SK-MEL-5 (cell line): Measurements from ENCODE around the gene SBF1. TPM values are rescaled to one million over a fixed set of nuclear protein-coding genes. Genes with fewer than 3 reads are reported as not detected.

Experiments
- DNase-seq: peaks from one replicate; pipeline ENCODE4 v3.0.0-alpha.2; 2016; ENCODE audit warnings: low read depth, low spot score
- in situ Hi-C: cut with HindIII; loops from 2 replicates; pipeline ENCODE4 v1.10.0; 2016; ENCODE audit warnings: low sequenced_read_pairs, high pct_unique_total_duplicates, low pct_unique_long_range_greater_than_20kb
- total RNA-seq: library from RNA; depleted of rRNA; stranded (reverse); fragments of >200 nt; shearing (Covaris generic); gene quantifications from 2 replicates; pipeline ENCODE4 v1.2.3, GENCODE V29; 2014

The SBF1 gene
- total RNA-seq, 1 experiment from 2014 or later, result 65.3 TPM

- in situ Hi-C loops, result no loop called here
These were observed 14.8 kb upstream of the SBF1 start for GRCh38 chr22:50489363-50490243.

DNA sequence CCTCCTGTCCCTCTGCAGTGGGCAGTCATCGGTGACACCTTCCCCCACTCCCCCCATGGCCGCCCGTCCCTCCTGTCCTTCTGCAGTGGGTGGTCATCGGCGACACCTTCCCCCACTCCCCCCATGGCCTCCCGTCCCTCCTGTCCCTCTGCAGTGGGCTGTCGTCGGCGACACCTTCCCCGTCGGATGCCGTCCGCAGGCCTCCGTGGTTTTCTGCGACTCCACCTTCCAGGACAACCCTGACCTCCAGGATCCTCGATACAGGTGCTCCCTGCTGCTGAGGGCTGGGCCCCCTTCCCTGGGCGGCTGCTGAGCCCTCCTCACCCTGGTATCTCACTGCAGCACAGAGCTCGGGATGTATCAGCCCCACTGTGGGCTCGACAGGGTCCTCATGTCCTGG, 14.1 kb upstream of the SBF1 start:
- in situ Hi-C loops, result no loop called here

More at GRCh38 chr22:50489363-50490243, 14.8 kb upstream of the SBF1 start:
- DNase-seq, result no peak

DNA sequence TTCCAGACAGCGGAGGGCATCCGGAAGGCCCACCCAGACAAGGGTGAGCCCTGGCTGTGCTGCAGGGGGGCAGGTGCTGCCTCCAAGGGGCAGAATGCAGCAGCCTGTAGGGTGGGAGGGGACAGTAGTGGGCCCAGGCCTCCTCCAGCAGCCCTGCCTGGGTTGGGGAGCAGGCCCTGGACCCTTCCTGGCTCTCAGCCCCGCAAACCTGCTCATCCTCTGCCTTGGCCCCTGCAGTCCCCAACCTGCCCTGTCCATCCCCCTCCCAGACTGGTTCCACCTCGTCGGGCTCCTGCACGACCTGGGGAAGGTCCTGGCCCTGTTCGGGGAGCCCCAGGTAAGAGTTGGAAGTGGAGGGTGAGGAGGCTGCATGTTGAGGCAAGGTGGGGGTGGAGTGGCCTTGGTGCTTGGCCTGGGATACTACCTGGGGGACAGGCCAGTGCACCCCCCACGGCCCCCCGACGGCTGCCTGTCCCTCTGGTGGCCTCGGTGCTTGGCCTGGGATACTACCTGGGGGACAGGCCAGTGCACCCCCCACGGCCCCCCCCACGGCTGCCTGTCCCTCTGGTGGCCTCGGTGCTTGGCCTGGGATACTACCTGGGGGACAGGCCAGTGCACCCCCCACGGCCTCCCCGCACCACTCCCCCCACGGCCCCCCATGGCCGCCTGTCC, 13.3 kb upstream of the SBF1 start:
- no peak for DNase-seq
- in situ Hi-C loops, result no loop called here

More for the DNA sequence above, 14.1 kb upstream of the SBF1 start:
- DNase-seq, result no peak

DNA sequence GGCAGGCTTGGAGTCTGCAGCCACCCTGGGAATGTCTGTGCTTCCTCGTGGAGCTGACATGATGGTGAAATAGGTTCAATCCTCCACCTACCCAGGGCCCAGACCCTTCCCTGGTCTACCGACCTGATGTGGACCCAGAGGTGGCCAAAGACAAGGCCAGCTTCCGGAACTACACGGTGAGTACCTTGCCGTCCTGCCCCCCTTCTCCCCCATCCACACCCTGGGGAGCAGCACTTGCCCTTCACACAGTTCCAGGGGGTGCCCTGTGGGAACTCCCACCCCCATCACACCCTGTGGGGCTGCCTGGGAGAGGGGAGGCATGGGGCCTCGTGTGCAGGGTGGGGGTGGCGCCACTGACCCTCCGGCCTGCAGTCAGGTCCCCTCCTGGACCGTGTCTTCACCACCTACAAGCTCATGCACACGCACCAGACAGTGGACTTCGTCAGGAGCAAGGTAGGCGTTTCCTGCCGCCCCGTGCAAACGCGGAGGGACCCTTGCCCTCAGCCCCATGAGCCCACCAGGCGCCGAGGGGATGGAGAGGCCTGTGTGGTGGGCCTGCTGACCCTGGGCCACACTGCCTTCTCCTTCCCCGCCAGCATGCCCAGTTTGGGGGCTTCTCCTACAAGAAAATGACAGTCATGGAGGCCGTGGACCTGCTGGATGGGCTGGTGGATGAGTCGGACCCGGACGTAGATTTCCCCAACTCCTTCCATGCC, 12.6 kb upstream of the SBF1 start:
- in situ Hi-C loops, result no loop called here
- DNase-seq, result no peak

- DNase-seq, result no peak
- in situ Hi-C loops, result no loop called here
These were observed 11.9 kb upstream of the SBF1 start, which contains the start of gene MIOX for GRCh38 chr22:50486561-50487289. Gene MIOX, plus strand, starts transcription at chr22:50486859. Its CDS starts 39 bp downstream, at chr22:50486898.

- in situ Hi-C loops, result no loop called here
- DNase-seq, result no peak
These were observed 10.6 kb upstream of the SBF1 start for GRCh38 chr22:50485221-50486131.

- in situ Hi-C loops, result no loop called here
These were observed 9.4 kb upstream of the SBF1 start for GRCh38 chr22:50483977-50484853.

DNA sequence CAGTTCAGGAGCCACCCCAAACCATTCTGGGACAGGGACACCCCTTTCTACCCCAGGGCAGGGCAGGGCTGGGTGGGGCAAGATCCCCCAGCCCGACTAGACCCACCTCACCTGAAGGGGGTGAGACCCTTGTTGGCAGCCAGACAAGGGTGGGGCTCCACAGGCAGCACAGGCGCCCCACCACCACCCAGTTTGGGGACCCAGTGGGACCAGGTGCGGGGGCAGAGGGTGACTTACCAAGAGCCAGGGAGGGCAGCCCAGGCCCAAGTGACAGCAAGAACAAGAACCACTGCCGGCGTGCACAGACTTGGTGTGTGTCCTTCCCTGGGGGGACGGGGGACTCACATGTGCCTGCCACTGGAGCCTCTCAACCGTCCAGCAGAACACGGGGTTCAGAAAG, 8.7 kb upstream of the SBF1 start:
- in situ Hi-C loops, result no loop called here

More at GRCh38 chr22:50483977-50484853, 9.4 kb upstream of the SBF1 start:
- no peak for DNase-seq

DNA sequence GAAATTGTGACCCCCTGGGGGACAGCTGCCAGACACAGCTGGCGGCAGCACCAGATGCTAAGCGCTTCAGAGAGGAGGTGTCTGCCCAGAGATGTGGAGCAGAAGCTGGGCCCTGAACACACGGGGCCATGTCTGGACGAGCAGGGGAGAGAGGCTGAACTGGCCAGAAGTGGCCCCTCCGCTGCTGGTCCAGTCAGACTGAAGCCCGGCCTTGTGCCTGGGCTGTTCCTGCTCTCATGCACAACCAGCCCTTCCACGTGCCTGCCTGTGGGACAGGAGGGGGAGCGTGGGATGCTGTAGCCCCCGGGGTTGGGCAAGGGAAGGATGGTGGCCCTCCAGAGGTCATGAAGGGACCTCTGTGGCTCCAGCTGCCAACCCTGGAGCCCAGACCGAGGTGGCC, 8.3 kb upstream of the SBF1 start:
- no peak for DNase-seq
- in situ Hi-C loops, result no loop called here

More for the DNA sequence above, 8.7 kb upstream of the SBF1 start:
- no peak for DNase-seq

GRCh38 chr22:50482107-50483074, 7.6 kb upstream of the SBF1 start:
- in situ Hi-C loops, result no loop called here
- DNase-seq, result no peak

DNA sequence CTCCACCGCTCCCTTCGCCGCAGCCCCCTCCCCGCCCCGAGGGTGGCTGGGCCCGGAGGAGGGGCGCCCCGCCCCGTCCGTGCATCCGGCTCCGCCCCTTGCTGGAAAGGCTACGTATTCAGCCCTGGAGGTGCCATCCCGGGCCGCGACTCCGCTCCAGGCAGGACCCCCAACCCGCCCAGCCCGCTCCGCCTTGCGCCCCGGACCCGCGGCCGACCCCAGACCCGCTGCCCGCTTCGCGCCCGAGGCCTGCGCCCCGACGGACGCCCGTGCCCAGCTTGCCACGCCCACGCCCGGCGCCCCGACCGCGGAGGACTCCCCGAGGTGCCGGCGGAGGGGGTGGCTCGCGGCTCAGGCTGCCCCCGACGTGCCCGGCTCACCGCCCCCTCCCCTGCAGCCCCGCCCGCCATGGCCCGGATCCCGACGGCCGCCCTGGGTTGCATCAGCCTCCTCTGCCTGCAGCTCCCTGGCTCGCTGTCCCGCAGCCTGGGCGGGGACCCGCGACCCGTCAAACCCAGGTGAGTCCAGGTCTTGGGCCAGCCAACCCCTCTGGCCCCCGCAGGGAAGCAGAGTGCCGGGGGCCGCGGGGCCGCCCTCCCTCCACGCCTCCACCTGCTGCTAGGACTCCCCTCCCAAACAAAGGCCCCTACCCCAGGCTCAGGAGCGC, 6.7 kb upstream of the SBF1 start, which contains the start of gene ADM2:
ADM2 (plus strand) TSS at position 104 of the 667 bp plus-strand sequence; CDS start at position 409, 305 bp downstream.
- no peak for DNase-seq
- in situ Hi-C loops, result no loop called here

DNA sequence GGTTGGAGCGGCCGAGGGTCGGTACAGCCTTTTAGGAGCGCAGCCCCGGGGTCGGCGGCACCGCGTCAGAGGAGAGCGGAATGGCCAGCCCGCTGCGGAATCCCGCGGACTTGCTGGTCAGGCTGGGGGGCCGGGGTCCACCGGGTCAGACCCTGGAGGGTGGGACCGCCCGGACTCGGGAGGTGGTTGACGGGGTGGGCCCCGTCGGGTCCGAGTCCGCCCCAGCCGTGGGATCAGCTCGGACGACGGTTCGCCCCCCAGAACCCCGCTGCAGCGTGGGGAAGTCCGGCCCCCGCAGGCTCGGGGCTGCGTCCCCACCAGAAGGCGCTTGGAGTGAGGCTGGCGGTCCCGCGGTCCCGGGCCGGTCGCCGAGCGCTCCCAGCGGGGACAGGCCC, 6.2 kb upstream of the SBF1 start:
- DNase-seq, result no peak
- in situ Hi-C loops, result no loop called here

DNA sequence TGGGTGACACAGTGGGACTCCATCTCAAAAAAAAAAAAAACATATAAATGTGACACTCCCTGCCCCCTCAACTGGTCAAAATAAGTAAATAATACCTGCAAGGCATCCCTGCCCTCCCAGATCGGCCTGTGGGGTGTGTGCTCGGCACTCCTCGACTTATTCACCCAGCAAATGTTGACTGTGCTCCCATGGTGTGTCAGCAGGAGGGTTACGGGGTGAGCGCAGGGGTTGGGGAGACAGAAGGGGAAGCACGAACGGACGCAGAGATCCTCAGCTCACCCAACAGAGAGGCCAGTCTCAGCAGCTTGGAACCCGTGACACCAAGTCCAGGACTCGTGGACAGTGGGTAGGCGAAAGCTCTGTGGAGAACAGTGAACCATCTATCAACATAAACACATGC, 4.9 kb upstream of the SBF1 start:
- DNase-seq, result no peak
- in situ Hi-C loops, result no loop called here

GRCh38 chr22:50477923-50478322, 3.1 kb upstream of the SBF1 start:
- DNase-seq, result no peak
- in situ Hi-C loops, result no loop called here
